Measurements from ENCODE around the gene LHFPL2. TPM values are rescaled to one million over a fixed set of nuclear protein-coding genes. Genes with fewer than 3 reads are reported as not detected.
A peak's percentile ranks its signal among the peaks of the same experiment; 100 is the strongest.

The LHFPL2 gene
- total and polyA plus RNA-seq, 4 donors = 6.5 to 49.4 (median 47.7) TPM

GRCh38 chr5:78507531-78507930 is 141.0 kb downstream of the LHFPL2 start:
- Histone ChIP-seq H3K27me3 (ENCODE audit: control insufficient read depth in 3 of 3, insufficient read depth in 3 of 3, low read length in 2 of 3) (no peaks in the 10 kb centered on the region), H3K9me3 (ENCODE audit: control insufficient read depth in 4 of 4, insufficient read depth in 3 of 4, low read length in 3 of 4) (no peaks in the 10 kb centered on the region), H3K36me3 (ENCODE audit: control insufficient read depth in 4 of 4, insufficient read depth in 4 of 4, low read length in 4 of 4) (no peaks in the 10 kb centered on the region), H3K4me3 (no peak overlapping the region), H3K4me1 (ENCODE audit: control insufficient read depth in 5 of 5, insufficient read depth in 5 of 5, low read length in 5 of 5) (peaks cover 12 to 79% (median 50%) of the 10 kb centered on the region in 5 donors), H3K9ac (ENCODE audit: insufficient read depth in 1 of 2, low read length in 2 of 2) (no peak overlapping the region), H3K27ac (ENCODE audit: low read depth in 1 of 2, low read length in 1 of 2) (no peak overlapping the region)
- no peak for ATAC-seq (ENCODE audit: insufficient read depth, low FRiP score)
- no peak for DNase-seq
- WGBS, 2 donors = 50 to 54% methylated on average over 2 of the region's 2 CpGs
- no peak for TF ChIP-seq CTCF (IDR thresholded peaks at IDR 0.05; ENCODE audit: control extremely low read depth, extremely low read depth)

- peaks cover 11 to 85% (median 54%) of the 10 kb centered on the region in 5 donors for H3K4me1 ChIP-seq (ENCODE audit: control insufficient read depth in 5 of 5, insufficient read depth in 5 of 5, low read length in 5 of 5)
- H3K9me3 ChIP-seq (ENCODE audit: control insufficient read depth in 4 of 4, insufficient read depth in 3 of 4, low read length in 3 of 4) = no peaks in the 10 kb centered on the region
- peak overlapping the region in 1 of 2 donors; percentile 21 for H3K27ac ChIP-seq (ENCODE audit: low read depth in 1 of 2, low read length in 1 of 2)
- H3K36me3 ChIP-seq (ENCODE audit: control insufficient read depth in 4 of 4, insufficient read depth in 4 of 4, low read length in 4 of 4) = no peaks in the 10 kb centered on the region
- H3K27me3 ChIP-seq (ENCODE audit: control insufficient read depth in 3 of 3, insufficient read depth in 3 of 3, low read length in 2 of 3) = no peaks in the 10 kb centered on the region
- no peak overlapping the region for H3K4me3 ChIP-seq
- no peak for TF ChIP-seq CTCF (IDR thresholded peaks at IDR 0.05; ENCODE audit: control extremely low read depth, extremely low read depth)
- WGBS, 2 donors = 76 to 78% methylated on average over 2 of the region's 2 CpGs
- peak overlapping the region in 1 of 2 donors; percentile 7 for H3K9ac ChIP-seq (ENCODE audit: insufficient read depth in 1 of 2, low read length in 2 of 2)
- DNase-seq (peak; percentile 87 to 98 (median 97)), ATAC-seq (ENCODE audit: insufficient read depth, low FRiP score) (no peak)
These were observed 142.1 kb downstream of the LHFPL2 start for GRCh38 chr5:78506261-78507024.

GRCh38 chr5:78505860-78506259 is 142.7 kb downstream of the LHFPL2 start:
- ATAC-seq (ENCODE audit: insufficient read depth, low FRiP score) (no peak), DNase-seq (peak in 1 of 3 donors; percentile 35)
- Histone ChIP-seq H3K4me3 (no peak overlapping the region), H3K27me3 (ENCODE audit: control insufficient read depth in 3 of 3, insufficient read depth in 3 of 3, low read length in 2 of 3) (no peaks in the 10 kb centered on the region), H3K9me3 (ENCODE audit: control insufficient read depth in 4 of 4, insufficient read depth in 3 of 4, low read length in 3 of 4) (no peaks in the 10 kb centered on the region), H3K36me3 (ENCODE audit: control insufficient read depth in 4 of 4, insufficient read depth in 4 of 4, low read length in 4 of 4) (no peaks in the 10 kb centered on the region), H3K27ac (ENCODE audit: low read depth in 1 of 2, low read length in 1 of 2) (no peak overlapping the region), H3K4me1 (ENCODE audit: control insufficient read depth in 5 of 5, insufficient read depth in 5 of 5, low read length in 5 of 5) (peaks cover 7 to 81% (median 55%) of the 10 kb centered on the region in 5 donors), H3K9ac (ENCODE audit: insufficient read depth in 1 of 2, low read length in 2 of 2) (no peak overlapping the region)
- TF ChIP-seq CTCF (IDR thresholded peaks at IDR 0.05; ENCODE audit: control extremely low read depth, extremely low read depth) = no peak
- WGBS, 2 donors = 76 to 86% methylated on average over 2 of the region's 2 CpGs
